Islet of Langerhans (tissue), 1 donor: ENCODE results near the gene DCP1B.

Experiments used
- FAIRE-seq: peaks from one replicate; lab custom pipeline; 2011; peaks lifted over from hg19 to GRCh38; lab: Jason Lieb, UNC

The DCP1B gene

GRCh38 chr12:1918884-1919236 is 85.4 kb downstream of the DCP1B start:
- no peak for FAIRE-seq

- FAIRE-seq: no peak
Measured at GRCh38 chr12:1918081-1918883, 86.0 kb downstream of the DCP1B start, which contains the start of gene CACNA2D4. CACNA2D4 (minus strand) TSS chr12:1918652; CDS start chr12:1918473, 179 bp downstream.

- FAIRE-seq: no peak
Measured at GRCh38 chr12:1917172-1918070, 86.8 kb downstream of the DCP1B start.

- FAIRE-seq: no peak
Measured at GRCh38 chr12:1916371-1917171, 87.7 kb downstream of the DCP1B start.

- no peak for FAIRE-seq
Measured at GRCh38 chr12:1915082-1915968, 88.9 kb downstream of the DCP1B start.

GRCh38 chr12:1914114-1914911 is 89.9 kb downstream of the DCP1B start:
- no peak for FAIRE-seq

- no peak for FAIRE-seq
Measured at GRCh38 chr12:1913377-1914113, 90.7 kb downstream of the DCP1B start.

GRCh38 chr12:1912580-1913376 is 91.5 kb downstream of the DCP1B start:
- FAIRE-seq: no peak

- no peak for FAIRE-seq
Measured at GRCh38 chr12:1911598-1912575, 92.4 kb downstream of the DCP1B start.

GRCh38 chr12:1910468-1910867 is 93.8 kb downstream of the DCP1B start:
- no peak for FAIRE-seq

GRCh38 chr12:1908758-1909157 is 95.5 kb downstream of the DCP1B start:
- no peak for FAIRE-seq

- FAIRE-seq: no peak
Measured at GRCh38 chr12:1907652-1908611, 96.3 kb downstream of the DCP1B start.

- no peak for FAIRE-seq
Measured at GRCh38 chr12:1906579-1906978, 97.7 kb downstream of the DCP1B start.

GRCh38 chr12:1904875-1905274 is 99.4 kb downstream of the DCP1B start:
- no peak for FAIRE-seq

- no peak for FAIRE-seq
Measured at GRCh38 chr12:1896964-1897363, 107.3 kb downstream of the DCP1B start.
